Keratinocyte (primary cell): ENCODE results near the gene ALKAL2. TPM values are rescaled to one million over a fixed set of nuclear protein-coding genes. Genes with fewer than 3 reads are reported as not detected.

ENCODE experiments used
- DNase-seq: peaks from one replicate; pipeline ENCODE4 v3.0.0-alpha.2; 2011; ENCODE audit warnings: low read depth, missing footprints, low spot score
- FAIRE-seq: peaks from 2 replicates; lab custom pipeline; 2011; peaks lifted over from hg19 to GRCh38; lab: Jason Lieb, UNC
- H2AFZ ChIP-seq: 2 replicates; pipeline ENCODE4 v1.6.0; 2012; ENCODE audit warnings: low read length, control low read depth, inconsistent platforms; ENCODE audit not compliant: control insufficient read depth
- H3K27ac ChIP-seq: 2 replicates; pipeline ENCODE4 v1.5.1; 2011; ENCODE audit warnings: low read length; ENCODE audit not compliant: control insufficient read depth, insufficient read depth
- H3K27me3 ChIP-seq: 3 replicates; pipeline ENCODE4 v1.6.0; 2011; ENCODE audit warnings: low read length; ENCODE audit not compliant: control insufficient read depth, insufficient read depth; ENCODE audit errors: extremely low read depth
- H3K36me3 ChIP-seq, 2 experiments: 2 replicates in 1 of 2; 3 replicates in 1 of 2; pipeline ENCODE4 v1.5.1; 2011; ENCODE audit warnings: low read length in 2 of 2, mild to moderate bottlenecking in 1 of 2; ENCODE audit not compliant: control insufficient read depth in 2 of 2, insufficient read depth in 2 of 2; ENCODE audit errors: extremely low read depth in 1 of 2
- H3K4me1 ChIP-seq: 3 replicates; pipeline ENCODE4 v1.5.1; 2011; ENCODE audit warnings: low read length; ENCODE audit not compliant: control insufficient read depth, insufficient read depth; ENCODE audit errors: extremely low read depth
- H3K4me2 ChIP-seq: 3 replicates; pipeline ENCODE4 v1.6.0; 2011; ENCODE audit warnings: low read depth, low read length; ENCODE audit not compliant: control insufficient read depth, insufficient read depth; ENCODE audit errors: extremely low read depth
- H3K4me3 ChIP-seq, 3 experiments: fragments of 200-600 bp in 1 of 3; sonication (generic) in 1 of 3; 2 replicates in 2 of 3; 3 replicates in 1 of 3; pipeline ENCODE4 v1.5.1; 2011 to 2016; ENCODE audit warnings: low read length in 3 of 3, mild to moderate bottlenecking in 3 of 3, control low read depth in 2 of 3, inconsistent platforms in 1 of 3, low read depth in 1 of 3, mixed read lengths in 1 of 3, mixed run types in 1 of 3, moderate library complexity in 1 of 3; ENCODE audit not compliant: control insufficient read depth in 2 of 3, insufficient read depth in 2 of 3; ENCODE audit errors: extremely low read depth in 1 of 3
- H3K79me2 ChIP-seq: 2 replicates; pipeline ENCODE4 v1.6.0; 2012; ENCODE audit warnings: low read length; ENCODE audit not compliant: control insufficient read depth, insufficient read depth
- H3K9ac ChIP-seq: 3 replicates; pipeline ENCODE4 v1.6.0; 2011; ENCODE audit warnings: low read length; ENCODE audit not compliant: control insufficient read depth, insufficient read depth; ENCODE audit errors: extremely low read depth
- H3K9me1 ChIP-seq: 3 replicates; pipeline ENCODE4 v1.6.0; 2011; ENCODE audit warnings: low read length; ENCODE audit not compliant: control insufficient read depth, insufficient read depth; ENCODE audit errors: extremely low read depth
- H3K9me3 ChIP-seq: 2 replicates; pipeline ENCODE4 v1.5.1; 2012; ENCODE audit warnings: low read depth, low read length; ENCODE audit not compliant: control insufficient read depth
- H4K20me1 ChIP-seq: 3 replicates; pipeline ENCODE4 v1.6.0; 2011; ENCODE audit warnings: low read length; ENCODE audit not compliant: control insufficient read depth, insufficient read depth; ENCODE audit errors: extremely low read depth
- CTCF ChIP-seq, 3 experiments: IDR thresholded peaks in 1 of 3; conservative IDR thresholded peaks in 1 of 3; optimal IDR thresholded peaks in 1 of 3; 2 replicates in 2 of 3; 3 replicates in 1 of 3; pipeline versions ENCODE3 to v1.5.1; 2011; ENCODE audit warnings: low read length in 3 of 3, mild to moderate bottlenecking in 3 of 3, moderate library complexity in 2 of 3, control low read depth in 1 of 3, inconsistent platforms in 1 of 3; ENCODE audit not compliant: insufficient read depth in 2 of 3; ENCODE audit errors: extremely low read depth in 1 of 3
- EZH2 ChIP-seq: IDR thresholded peaks from one replicate; pipeline ENCODE4 v1.6.1; 2012; ENCODE audit warnings: inconsistent platforms, mild to moderate bottlenecking, low read length, moderate library complexity
- dilution Hi-C: fragments of 300-500 bp; cut with MboI; formaldehyde crosslinking; loops from one replicate; pipeline ENCODE4 v1.7.0; 2020; ENCODE audit warnings: low sequenced_read_pairs; ENCODE audit not compliant: extremely low pct_ligation_motif_present
- polyA plus RNA-seq, 5 experiments: library from polyadenylated mRNA; depleted of rRNA in 3 of 5; stranded (reverse) in 3 of 5; stranded (forward) in 1 of 5; unstranded in 1 of 5; fragments of >200 nt; gene quantifications; 1 replicate in 1 of 5; 2 replicates in 3 of 5; 3 replicates in 1 of 5; pipeline versions ENCODE4 v1.2.1 to v1.2.3, GENCODE V29; 2011 to 2012; ENCODE audit warnings: missing spikeins in 2 of 5, low read depth in 1 of 5, low replicate concordance in 1 of 5

ALKAL2 gene
- polyA plus RNA-seq, 1 donor (not counting 4 experiments of a cell fraction or from before 2014, with no cell fraction given): not detected

- no peaks in the 10 kb centered on the region for H3K9me1 ChIP-seq
- H3K4me1 ChIP-seq: no peaks in the 10 kb centered on the region
- dilution Hi-C loops: no loop called here
- H3K9me3 ChIP-seq: no peaks in the 10 kb centered on the region
- no peaks in the 10 kb centered on the region for H3K27me3 ChIP-seq
- H3K9ac ChIP-seq: no peak overlapping the region
- DNase-seq: no peak
- no peak overlapping the region for H3K4me3 ChIP-seq
- H2AFZ ChIP-seq: no peak overlapping the region
- FAIRE-seq: no peak
- peaks cover 13% of the 10 kb centered on the region for H3K79me2 ChIP-seq
- H3K27ac ChIP-seq: no peak overlapping the region
- peaks cover 11 to 16% of the 10 kb centered on the region in 2 experiments for H3K36me3 ChIP-seq
- TF ChIP-seq EZH2 (no peak), CTCF (optimal IDR thresholded peaks at IDR 0.05 in 1 of 3, IDR thresholded peaks at IDR 0.05 in 1 of 3, conservative IDR thresholded peaks at IDR 0.05 in 1 of 3; ENCODE audit: extremely low read depth in 1 of 3, insufficient read depth in 2 of 3, low read length in 3 of 3) (no peak)
- no peak overlapping the region for H3K4me2 ChIP-seq
- peaks cover 2% of the 10 kb centered on the region for H4K20me1 ChIP-seq
These were observed 7.2 kb downstream of the ALKAL2 start for GRCh38 chr2:280650-281110.

- H3K4me3 ChIP-seq: no peak overlapping the region
- no peaks in the 10 kb centered on the region for H3K9me1 ChIP-seq
- dilution Hi-C loops: no loop called here
- no peaks in the 10 kb centered on the region for H3K4me1 ChIP-seq
- no peak overlapping the region for H3K27ac ChIP-seq
- no peak for TF ChIP-seq EZH2
- no peak for TF ChIP-seq CTCF (optimal IDR thresholded peaks at IDR 0.05 in 1 of 3, IDR thresholded peaks at IDR 0.05 in 1 of 3, conservative IDR thresholded peaks at IDR 0.05 in 1 of 3; ENCODE audit: extremely low read depth in 1 of 3, insufficient read depth in 2 of 3, low read length in 3 of 3)
- no peak overlapping the region for H2AFZ ChIP-seq
- H3K9ac ChIP-seq: no peak overlapping the region
- FAIRE-seq (no peak), DNase-seq (no peak)
- H3K27me3 ChIP-seq: no peaks in the 10 kb centered on the region
- peaks cover 14 to 21% of the 10 kb centered on the region in 2 experiments for H3K36me3 ChIP-seq
- peaks cover 18% of the 10 kb centered on the region for H3K79me2 ChIP-seq
- H3K9me3 ChIP-seq: no peaks in the 10 kb centered on the region
- H3K4me2 ChIP-seq: no peak overlapping the region
- H4K20me1 ChIP-seq: peaks cover 2% of the 10 kb centered on the region
These were observed 7.8 kb downstream of the ALKAL2 start for GRCh38 chr2:279956-280649.
